K562 (cell line): ENCODE data around the gene KCNH2. TPM values are rescaled to one million over a fixed set of nuclear protein-coding genes. Genes with fewer than 3 reads are reported as not detected.

Experiments used
- ARID1B ChIP-seq: fragments of 450-650 bp; IDR thresholded peaks from 2 replicates; pipeline ENCODE4 v1.6.1; 2016; ENCODE audit warnings: antibody characterized with exemption, mild to moderate bottlenecking, inconsistent platforms
- DNMT1 ChIP-seq: fragments of 450-650 bp; IDR thresholded peaks from 2 replicates; pipeline ENCODE4 v1.6.1; 2016; ENCODE audit warnings: antibody characterized with exemption, mild to moderate bottlenecking
- KDM5B ChIP-seq: fragments of 200-600 bp; sonication (generic); IDR thresholded peaks from 2 replicates; pipeline ENCODE4 v1.6.1; 2012; ENCODE audit warnings: low read depth, mild to moderate bottlenecking, moderate library complexity, low read length, control low read depth, inconsistent platforms; ENCODE audit not compliant: insufficient replicate concordance
- KLF16 ChIP-seq: IDR thresholded peaks from 2 replicates; pipeline ENCODE4 v1.6.1; 2016; ENCODE audit warnings: antibody characterized with exemption
- RAD21 ChIP-seq, 2 experiments: fragments of 250-450 bp in 1 of 2; fragments of 450-650 bp in 1 of 2; sonication (Bioruptor Pico) in 1 of 2; formaldehyde crosslinking in 1 of 2; IDR thresholded peaks in 1 of 2; conservative IDR thresholded peaks in 1 of 2; 2 replicates each; pipeline versions ENCODE4 v1.4.0 to v1.8.0; 2020 to 2022; ENCODE audit warnings: mild to moderate bottlenecking in 2 of 2, moderate library complexity in 1 of 2
- SMAD4 ChIP-seq: fragments of 250-450 bp; sonication (Bioruptor Pico); conservative IDR thresholded peaks from 2 replicates; pipeline ENCODE4 v1.8.0; 2021; ENCODE audit warnings: inconsistent platforms, mild to moderate bottlenecking, moderate library complexity
- SMARCA4 ChIP-seq: fragments of 450-650 bp; IDR thresholded peaks from 2 replicates; pipeline ENCODE4 v1.6.1; 2016
- TBP ChIP-seq: optimal IDR thresholded peaks from 2 replicates; pipeline ENCODE3; 2011; ENCODE audit warnings: low read depth, low read length, improper control_type of control experiment
- ZKSCAN1 ChIP-seq: fragments of 150-350 bp; IDR thresholded peaks from 2 replicates; pipeline ENCODE4 v1.6.1; 2016; ENCODE audit warnings: low read depth, low read length
- ZNF175 ChIP-seq: fragments of 200-800 bp; sonication (Bioruptor generic); IDR thresholded peaks from 2 replicates; pipeline ENCODE4 v1.6.1; 2016; ENCODE audit warnings: low read depth, mild to moderate bottlenecking, missing genetic modification characterization, missing compliant biosample characterization
- ZNF695 ChIP-seq: fragments of 450-650 bp; formaldehyde crosslinking; IDR thresholded peaks from 2 replicates; pipeline ENCODE4 v1.4.0; 2020; ENCODE audit warnings: mild to moderate bottlenecking, moderate library complexity
- polyA plus RNA-seq, 8 experiments: library from polyadenylated mRNA; depleted of rRNA in 4 of 8; stranded (reverse) in 5 of 8; unstranded in 3 of 8; fragments of >200 nt; fragmentation: Nextera tagmentation in 2 of 8; fragmentation: Illumina TruSeq in 1 of 8; extraction: Ambion mirVana in 2 of 8; extraction: Trizol in 1 of 8; gene quantifications; 2 replicates each; pipeline versions ENCODE4 v1.2.1 to v1.2.3, GENCODE V29; 2011 to 2014; ENCODE audit warnings: inconsistent platforms in 1 of 8, missing spikeins in 1 of 8
- total RNA-seq, 7 experiments: library from RNA; depleted of rRNA in 6 of 7; stranded (reverse); fragments of >200 nt in 6 of 7; fragmentation: Illumina TruSeq in 2 of 7; extraction: Trizol in 2 of 7; gene quantifications; 2 replicates each; pipeline versions ENCODE4 v1.2.1 to v1.2.3, GENCODE V29; 2011 to 2021; ENCODE audit warnings: low replicate concordance in 1 of 7
- TF ChIP-seq, protein P1 (sequence below): fragments of 150-350 bp; IDR thresholded peaks from 2 replicates; pipeline ENCODE4 v1.6.1; 2014; ENCODE audit warnings: low read depth, mild to moderate bottlenecking, low read length, borderline replicate concordance
- TF ChIP-seq, protein P2 (sequence below): sonication (generic); formaldehyde crosslinking; IDR thresholded peaks from 2 replicates; pipeline ENCODE4 v1.8.0; 2022; ENCODE audit warnings: missing genetic modification reagents, mild to moderate bottlenecking, borderline replicate concordance
- TF ChIP-seq, protein P3 (sequence below): sonication (generic); formaldehyde crosslinking; IDR thresholded peaks from 2 replicates; pipeline ENCODE4 v1.9.0; 2022; ENCODE audit warnings: mild to moderate bottlenecking, missing genetic modification reagents
- TF ChIP-seq, protein P4 (sequence below): sonication (generic); formaldehyde crosslinking; IDR thresholded peaks from 2 replicates; pipeline ENCODE4 v1.8.0; 2023; ENCODE audit warnings: mild to moderate bottlenecking, missing genetic modification reagents
- TF ChIP-seq, protein P5 (sequence below): fragments of 450-650 bp; IDR thresholded peaks from one replicate; pipeline ENCODE4 v1.6.1; 2018; ENCODE audit warnings: mild to moderate bottlenecking, moderate library complexity; ENCODE audit not compliant: partially characterized antibody
- TF ChIP-seq, protein P6 (sequence below): fragments of 450-650 bp; formaldehyde crosslinking; IDR thresholded peaks from 2 replicates; pipeline ENCODE4 v1.4.0; 2020; ENCODE audit warnings: mild to moderate bottlenecking, moderate library complexity

Gene KCNH2
- total and polyA plus RNA-seq, 9 of the 15 experiments (the other 6 are each of a cell fraction or from before 2014, with no cell fraction given), result 18.1 to 368 (median 218) TPM

DNA sequence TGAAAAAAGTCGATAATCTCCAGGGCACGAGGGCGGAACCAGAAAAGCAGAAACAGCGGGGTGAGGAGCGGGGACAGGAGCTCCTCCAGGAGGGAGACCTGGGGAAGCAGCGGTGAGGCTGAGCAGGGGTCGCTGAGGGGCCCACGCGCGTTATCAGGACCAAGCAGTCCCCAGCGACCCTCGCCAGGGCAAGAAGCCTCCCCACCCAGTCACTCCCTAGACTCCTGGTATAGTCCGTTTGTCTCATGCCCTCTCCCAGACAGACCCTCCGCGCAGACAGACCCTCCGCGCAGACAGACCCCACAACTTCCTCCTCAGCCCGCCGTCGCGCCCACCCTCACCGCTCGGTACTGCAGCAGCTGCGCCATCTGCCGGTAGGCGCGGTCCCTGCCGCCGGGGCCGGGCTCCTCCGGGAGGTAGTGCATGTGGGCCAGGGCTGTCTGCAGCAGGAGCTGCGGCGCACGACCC lies 39.9 kb upstream of the KCNH2 start (continued):
- TF ChIP-seq, protein P1, sequence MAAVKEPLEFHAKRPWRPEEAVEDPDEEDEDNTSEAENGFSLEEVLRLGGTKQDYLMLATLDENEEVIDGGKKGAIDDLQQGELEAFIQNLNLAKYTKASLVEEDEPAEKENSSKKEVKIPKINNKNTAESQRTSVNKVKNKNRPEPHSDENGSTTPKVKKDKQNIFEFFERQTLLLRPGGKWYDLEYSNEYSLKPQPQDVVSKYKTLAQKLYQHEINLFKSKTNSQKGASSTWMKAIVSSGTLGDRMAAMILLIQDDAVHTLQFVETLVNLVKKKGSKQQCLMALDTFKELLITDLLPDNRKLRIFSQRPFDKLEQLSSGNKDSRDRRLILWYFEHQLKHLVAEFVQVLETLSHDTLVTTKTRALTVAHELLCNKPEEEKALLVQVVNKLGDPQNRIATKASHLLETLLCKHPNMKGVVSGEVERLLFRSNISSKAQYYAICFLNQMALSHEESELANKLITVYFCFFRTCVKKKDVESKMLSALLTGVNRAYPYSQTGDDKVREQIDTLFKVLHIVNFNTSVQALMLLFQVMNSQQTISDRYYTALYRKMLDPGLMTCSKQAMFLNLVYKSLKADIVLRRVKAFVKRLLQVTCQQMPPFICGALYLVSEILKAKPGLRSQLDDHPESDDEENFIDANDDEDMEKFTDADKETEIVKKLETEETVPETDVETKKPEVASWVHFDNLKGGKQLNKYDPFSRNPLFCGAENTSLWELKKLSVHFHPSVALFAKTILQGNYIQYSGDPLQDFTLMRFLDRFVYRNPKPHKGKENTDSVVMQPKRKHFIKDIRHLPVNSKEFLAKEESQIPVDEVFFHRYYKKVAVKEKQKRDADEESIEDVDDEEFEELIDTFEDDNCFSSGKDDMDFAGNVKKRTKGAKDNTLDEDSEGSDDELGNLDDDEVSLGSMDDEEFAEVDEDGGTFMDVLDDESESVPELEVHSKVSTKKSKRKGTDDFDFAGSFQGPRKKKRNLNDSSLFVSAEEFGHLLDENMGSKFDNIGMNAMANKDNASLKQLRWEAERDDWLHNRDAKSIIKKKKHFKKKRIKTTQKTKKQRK, result no peak
- TF ChIP-seq, protein P2, sequence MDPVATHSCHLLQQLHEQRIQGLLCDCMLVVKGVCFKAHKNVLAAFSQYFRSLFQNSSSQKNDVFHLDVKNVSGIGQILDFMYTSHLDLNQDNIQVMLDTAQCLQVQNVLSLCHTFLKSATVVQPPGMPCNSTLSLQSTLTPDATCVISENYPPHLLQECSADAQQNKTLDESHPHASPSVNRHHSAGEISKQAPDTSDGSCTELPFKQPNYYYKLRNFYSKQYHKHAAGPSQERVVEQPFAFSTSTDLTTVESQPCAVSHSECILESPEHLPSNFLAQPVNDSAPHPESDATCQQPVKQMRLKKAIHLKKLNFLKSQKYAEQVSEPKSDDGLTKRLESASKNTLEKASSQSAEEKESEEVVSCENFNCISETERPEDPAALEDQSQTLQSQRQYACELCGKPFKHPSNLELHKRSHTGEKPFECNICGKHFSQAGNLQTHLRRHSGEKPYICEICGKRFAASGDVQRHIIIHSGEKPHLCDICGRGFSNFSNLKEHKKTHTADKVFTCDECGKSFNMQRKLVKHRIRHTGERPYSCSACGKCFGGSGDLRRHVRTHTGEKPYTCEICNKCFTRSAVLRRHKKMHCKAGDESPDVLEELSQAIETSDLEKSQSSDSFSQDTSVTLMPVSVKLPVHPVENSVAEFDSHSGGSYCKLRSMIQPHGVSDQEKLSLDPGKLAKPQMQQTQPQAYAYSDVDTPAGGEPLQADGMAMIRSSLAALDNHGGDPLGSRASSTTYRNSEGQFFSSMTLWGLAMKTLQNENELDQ, result no peak
- no peak; the same call in none of the 2 replicates for TF ChIP-seq SMAD4 (CRISPR knock-in tag)
- TF ChIP-seq, protein P3, sequence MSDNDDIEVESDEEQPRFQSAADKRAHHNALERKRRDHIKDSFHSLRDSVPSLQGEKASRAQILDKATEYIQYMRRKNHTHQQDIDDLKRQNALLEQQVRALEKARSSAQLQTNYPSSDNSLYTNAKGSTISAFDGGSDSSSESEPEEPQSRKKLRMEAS (CRISPR knock-in tag), result peak; percentile 85; the same call in 1 of the 2 replicates
- TF ChIP-seq ZNF175 (CRISPR knock-in tag), result no peak
- peak; percentile 87 to 89 for TF ChIP-seq RAD21 (CRISPR knock-in tag; conservative IDR thresholded peaks at IDR 0.05 in 1 of 2, IDR thresholded peaks at IDR 0.05 in 1 of 2)
- no peak for TF ChIP-seq ZNF695 (CRISPR knock-in tag)
- TF ChIP-seq, protein P4, sequence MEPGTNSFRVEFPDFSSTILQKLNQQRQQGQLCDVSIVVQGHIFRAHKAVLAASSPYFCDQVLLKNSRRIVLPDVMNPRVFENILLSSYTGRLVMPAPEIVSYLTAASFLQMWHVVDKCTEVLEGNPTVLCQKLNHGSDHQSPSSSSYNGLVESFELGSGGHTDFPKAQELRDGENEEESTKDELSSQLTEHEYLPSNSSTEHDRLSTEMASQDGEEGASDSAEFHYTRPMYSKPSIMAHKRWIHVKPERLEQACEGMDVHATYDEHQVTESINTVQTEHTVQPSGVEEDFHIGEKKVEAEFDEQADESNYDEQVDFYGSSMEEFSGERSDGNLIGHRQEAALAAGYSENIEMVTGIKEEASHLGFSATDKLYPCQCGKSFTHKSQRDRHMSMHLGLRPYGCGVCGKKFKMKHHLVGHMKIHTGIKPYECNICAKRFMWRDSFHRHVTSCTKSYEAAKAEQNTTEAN, result no peak
- TF ChIP-seq TBP, result peak; percentile 42
- peak; percentile 74; the same call in 1 of the 2 replicates for TF ChIP-seq KLF16
- TF ChIP-seq DNMT1, result peak; percentile 87; the same call in 1 of the 2 replicates
- TF ChIP-seq KDM5B, result peak; percentile 43
- TF ChIP-seq SMARCA4, result peak; percentile 90
- TF ChIP-seq ARID1B, result peak; percentile 81
- TF ChIP-seq, protein P5, sequence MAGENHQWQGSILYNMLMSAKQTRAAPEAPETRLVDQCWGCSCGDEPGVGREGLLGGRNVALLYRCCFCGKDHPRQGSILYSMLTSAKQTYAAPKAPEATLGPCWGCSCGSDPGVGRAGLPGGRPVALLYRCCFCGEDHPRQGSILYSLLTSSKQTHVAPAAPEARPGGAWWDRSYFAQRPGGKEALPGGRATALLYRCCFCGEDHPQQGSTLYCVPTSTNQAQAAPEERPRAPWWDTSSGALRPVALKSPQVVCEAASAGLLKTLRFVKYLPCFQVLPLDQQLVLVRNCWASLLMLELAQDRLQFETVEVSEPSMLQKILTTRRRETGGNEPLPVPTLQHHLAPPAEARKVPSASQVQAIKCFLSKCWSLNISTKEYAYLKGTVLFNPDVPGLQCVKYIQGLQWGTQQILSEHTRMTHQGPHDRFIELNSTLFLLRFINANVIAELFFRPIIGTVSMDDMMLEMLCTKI, result no peak
- TF ChIP-seq, protein P6, sequence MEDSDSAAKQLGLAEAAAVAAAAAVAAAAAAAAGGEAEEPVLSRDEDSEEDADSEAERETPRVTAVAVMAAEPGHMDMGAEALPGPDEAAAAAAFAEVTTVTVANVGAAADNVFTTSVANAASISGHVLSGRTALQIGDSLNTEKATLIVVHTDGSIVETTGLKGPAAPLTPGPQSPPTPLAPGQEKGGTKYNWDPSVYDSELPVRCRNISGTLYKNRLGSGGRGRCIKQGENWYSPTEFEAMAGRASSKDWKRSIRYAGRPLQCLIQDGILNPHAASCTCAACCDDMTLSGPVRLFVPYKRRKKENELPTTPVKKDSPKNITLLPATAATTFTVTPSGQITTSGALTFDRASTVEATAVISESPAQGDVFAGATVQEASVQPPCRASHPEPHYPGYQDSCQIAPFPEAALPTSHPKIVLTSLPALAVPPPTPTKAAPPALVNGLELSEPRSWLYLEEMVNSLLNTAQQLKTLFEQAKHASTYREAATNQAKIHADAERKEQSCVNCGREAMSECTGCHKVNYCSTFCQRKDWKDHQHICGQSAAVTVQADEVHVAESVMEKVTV (CRISPR knock-in tag), result peak; percentile 54; the same call in 1 of the 2 replicates
- no peak; the same call in 1 of the 2 replicates for TF ChIP-seq ZKSCAN1
